Panc1 (cell line): ENCODE data around the gene PROS1. TPM values are rescaled to one million over a fixed set of nuclear protein-coding genes. Genes with fewer than 3 reads are reported as not detected.

ENCODE experiments used
- ATAC-seq: fragments of 200-7000 bp; cut with Tn5 transposase; 2 replicates; pipeline ENCODE4 v1.9.1; 2020; ENCODE audit warnings: mild to moderate bottlenecking, moderate library complexity
- BruUV-seq: library from RNA; stranded (reverse); fragments of 400-500 nt; replicated peaks from 2 replicates; lab custom pipeline; 2021; lab: Mats Ljungman, UMichigan
- CTCF ChIA-PET: fragments of 300-600 bp; sonication (Branson Sonifier 250); formaldehyde crosslinking; loops from one replicate; lab custom pipeline; 2022; ENCODE audit warnings: antibody characterized with exemption; lab: Charles Lee
- POLR2A ChIA-PET: fragments of 300-600 bp; sonication (Branson Sonifier 250); formaldehyde crosslinking; loops from one replicate; lab custom pipeline; 2022; ENCODE audit warnings: antibody characterized with exemption; lab: Charles Lee
- DNase-seq: peaks from one replicate; pipeline ENCODE4 v3.0.0-alpha.2; 2010; ENCODE audit warnings: low read depth, low spot score
- H3K27ac ChIP-seq: 2 replicates; pipeline ENCODE4 v1.5.1; 2011; ENCODE audit warnings: mild to moderate bottlenecking, low read length, inconsistent platforms
- H3K27me3 ChIP-seq: fragments of 200-500 bp; sonication (Bioruptor generic); 2 replicates; pipeline ENCODE4 v1.6.0; 2014; ENCODE audit warnings: low read length, inconsistent platforms; ENCODE audit not compliant: control insufficient read depth, insufficient read depth
- H3K36me3 ChIP-seq: fragments of 200-500 bp; sonication (Bioruptor generic); 2 replicates; pipeline ENCODE4 v1.5.1; 2014; ENCODE audit warnings: inconsistent platforms, mild to moderate bottlenecking, low read length, moderate library complexity; ENCODE audit not compliant: control insufficient read depth, insufficient read depth
- H3K4me1 ChIP-seq: 2 replicates; pipeline ENCODE4 v1.5.1; 2011; ENCODE audit warnings: inconsistent platforms, mild to moderate bottlenecking, low read length, moderate library complexity; ENCODE audit not compliant: control insufficient read depth, insufficient read depth
- H3K4me3 ChIP-seq, 2 experiments: 2 replicates each; pipeline ENCODE4 v1.5.1; 2011 to 2012; ENCODE audit warnings: low read depth in 2 of 2, low read length in 2 of 2, mild to moderate bottlenecking in 2 of 2, inconsistent platforms in 1 of 2, moderate library complexity in 1 of 2
- H3K9me3 ChIP-seq: fragments of 200-500 bp; sonication (Bioruptor generic); 2 replicates; pipeline ENCODE4 v1.5.1; 2014; ENCODE audit warnings: low read depth, mild to moderate bottlenecking, inconsistent platforms, low read length, moderate library complexity; ENCODE audit not compliant: control insufficient read depth, insufficient read depth
- CTCF ChIP-seq: fragments of 450-650 bp; IDR thresholded peaks from 2 replicates; pipeline ENCODE4 v1.5.1; 2017; ENCODE audit warnings: mild to moderate bottlenecking
- POLR2AphosphoS5 ChIP-seq: IDR thresholded peaks from 2 replicates; pipeline ENCODE4 v1.6.1; 2012; ENCODE audit warnings: mild to moderate bottlenecking, low read depth, low read length, moderate library complexity
- SIN3A ChIP-seq: IDR thresholded peaks from 2 replicates; pipeline ENCODE4 v1.6.1; 2012; ENCODE audit warnings: low read depth, mild to moderate bottlenecking, low read length, moderate library complexity, borderline replicate concordance; ENCODE audit not compliant: insufficient read depth
- TCF7L2 ChIP-seq: IDR thresholded peaks from 2 replicates; pipeline ENCODE4 v1.6.1; 2011; ENCODE audit warnings: mild to moderate bottlenecking, low read depth, low read length, inconsistent platforms
- in situ Hi-C: cut with HindIII; loops from 2 replicates; pipeline ENCODE4 v1.10.0; 2016; ENCODE audit warnings: low sequenced_read_pairs, low pct_unique_long_range_greater_than_20kb
- intact Hi-C: fragments of 100-400 bp; cut with micrococcal nuclease; formaldehyde crosslinking; loops from one replicate; pipeline ENCODE4 v1.10.0; 2022; ENCODE audit not compliant: unreplicated experiment
- total RNA-seq: library from RNA; stranded (reverse); gene quantifications from one replicate; pipeline ENCODE4 v1.2.1, GENCODE V29; 2021; ENCODE audit not compliant: unreplicated experiment
- TF ChIP-seq, protein P1 (sequence below), 2 experiments: IDR thresholded peaks; 2 replicates each; pipeline ENCODE4 v1.6.1; 2011 to 2012; ENCODE audit warnings: low read depth in 2 of 2, control low read depth in 1 of 2, low read length in 1 of 2, mild to moderate bottlenecking in 1 of 2, moderate library complexity in 1 of 2; ENCODE audit not compliant: insufficient read depth in 1 of 2

PROS1 gene
- total RNA-seq, 1 experiment from 2014 or later: 16.8 TPM

DNA sequence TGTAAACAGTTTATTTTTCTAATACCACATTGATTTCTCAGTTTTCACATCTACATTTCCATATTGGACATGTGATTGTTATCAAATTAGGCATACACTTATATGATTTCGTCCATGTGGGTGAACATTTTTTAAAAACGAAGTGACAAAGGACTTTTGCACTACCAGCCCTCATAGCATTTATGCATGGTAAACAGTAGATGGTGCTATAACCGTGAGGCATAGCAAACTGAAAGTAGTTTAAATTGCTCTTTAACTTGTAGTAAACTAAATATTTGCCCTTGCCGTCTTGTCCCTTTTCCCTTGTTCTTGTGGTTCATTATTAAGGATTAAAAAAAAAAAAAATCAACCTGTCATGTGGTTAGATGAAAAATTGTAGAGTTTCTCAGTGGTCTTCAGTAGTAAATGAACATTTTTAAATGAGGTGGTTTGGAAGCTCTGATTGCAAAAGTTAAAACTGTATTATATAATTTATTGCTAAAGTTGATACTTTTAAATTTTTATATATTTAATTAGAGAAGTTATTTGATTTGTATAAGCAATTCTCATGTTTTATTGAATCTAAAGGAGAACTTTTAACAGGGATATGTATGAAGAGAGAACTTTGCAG lies 30.7 kb upstream of the PROS1 start:
- Histone ChIP-seq H3K4me1 (no peaks in the 10 kb centered on the region), H3K27me3 (no peaks in the 10 kb centered on the region), H3K36me3 (no peaks in the 10 kb centered on the region), H3K9me3 (no peaks in the 10 kb centered on the region), H3K4me3 (no peak overlapping the region; a peak in 1 of 4 replicates), H3K27ac (peak overlapping the region; percentile 46; the same call in 1 of the 2 replicates)
- DNase-seq (peak; percentile 42), ATAC-seq (peak; percentile 80)
- intact Hi-C loops (loop anchor here (2.0 kb wide), 1 partner anchor 64 kb away; no protein-coding TSS in a partner anchor), in situ Hi-C loops (no loop called here)
- ChIA-PET CTCF (no interaction called here), POLR2A (interaction anchor here (0.6 kb wide), 1 partner anchor 65 kb away, joined by 3 read pairs; no protein-coding TSS in a partner anchor)
- no TSS peak for BruUV-seq
- TF ChIP-seq, protein P1, sequence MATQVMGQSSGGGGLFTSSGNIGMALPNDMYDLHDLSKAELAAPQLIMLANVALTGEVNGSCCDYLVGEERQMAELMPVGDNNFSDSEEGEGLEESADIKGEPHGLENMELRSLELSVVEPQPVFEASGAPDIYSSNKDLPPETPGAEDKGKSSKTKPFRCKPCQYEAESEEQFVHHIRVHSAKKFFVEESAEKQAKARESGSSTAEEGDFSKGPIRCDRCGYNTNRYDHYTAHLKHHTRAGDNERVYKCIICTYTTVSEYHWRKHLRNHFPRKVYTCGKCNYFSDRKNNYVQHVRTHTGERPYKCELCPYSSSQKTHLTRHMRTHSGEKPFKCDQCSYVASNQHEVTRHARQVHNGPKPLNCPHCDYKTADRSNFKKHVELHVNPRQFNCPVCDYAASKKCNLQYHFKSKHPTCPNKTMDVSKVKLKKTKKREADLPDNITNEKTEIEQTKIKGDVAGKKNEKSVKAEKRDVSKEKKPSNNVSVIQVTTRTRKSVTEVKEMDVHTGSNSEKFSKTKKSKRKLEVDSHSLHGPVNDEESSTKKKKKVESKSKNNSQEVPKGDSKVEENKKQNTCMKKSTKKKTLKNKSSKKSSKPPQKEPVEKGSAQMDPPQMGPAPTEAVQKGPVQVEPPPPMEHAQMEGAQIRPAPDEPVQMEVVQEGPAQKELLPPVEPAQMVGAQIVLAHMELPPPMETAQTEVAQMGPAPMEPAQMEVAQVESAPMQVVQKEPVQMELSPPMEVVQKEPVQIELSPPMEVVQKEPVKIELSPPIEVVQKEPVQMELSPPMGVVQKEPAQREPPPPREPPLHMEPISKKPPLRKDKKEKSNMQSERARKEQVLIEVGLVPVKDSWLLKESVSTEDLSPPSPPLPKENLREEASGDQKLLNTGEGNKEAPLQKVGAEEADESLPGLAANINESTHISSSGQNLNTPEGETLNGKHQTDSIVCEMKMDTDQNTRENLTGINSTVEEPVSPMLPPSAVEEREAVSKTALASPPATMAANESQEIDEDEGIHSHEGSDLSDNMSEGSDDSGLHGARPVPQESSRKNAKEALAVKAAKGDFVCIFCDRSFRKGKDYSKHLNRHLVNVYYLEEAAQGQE (IDR thresholded peaks at IDR 0.05; ENCODE audit: insufficient read depth in 1 of 2, low read depth in 2 of 2, low read length in 1 of 2): no peak
- peak; percentile 88; the same call in 1 of the 2 replicates for TF ChIP-seq CTCF

DNA sequence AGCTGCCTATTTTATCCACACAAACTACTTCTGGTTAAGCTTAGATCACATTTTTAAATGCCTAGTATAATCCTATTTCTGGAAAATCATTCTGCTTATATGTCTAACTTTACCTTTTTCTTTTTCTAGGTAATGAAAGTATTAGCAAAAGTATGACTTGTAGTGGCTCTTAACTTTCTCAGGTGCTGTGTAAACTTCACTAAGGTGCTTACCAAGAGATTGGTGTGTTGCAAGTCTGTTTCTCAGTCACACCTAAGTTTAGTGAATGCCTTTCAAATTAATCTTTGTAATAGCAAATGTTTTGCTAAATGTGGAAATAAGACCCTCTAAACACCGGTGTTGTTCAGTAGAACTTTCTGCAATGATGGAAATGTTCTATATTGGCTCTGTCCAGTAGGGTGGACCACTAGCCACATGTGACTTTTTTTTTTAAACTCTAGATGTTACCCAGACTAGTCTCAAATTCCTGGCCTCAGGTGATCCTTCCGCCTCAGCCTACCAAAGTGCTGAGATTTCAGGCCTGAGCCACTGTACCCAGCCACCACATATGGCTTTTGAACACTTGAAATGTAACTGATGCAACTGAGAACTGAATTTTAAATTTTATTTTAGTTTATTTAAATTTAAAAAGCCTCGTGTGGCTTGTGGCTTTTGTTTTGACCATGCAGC lies 28.3 kb upstream of the PROS1 start:
- Histone ChIP-seq H3K4me3 (no peak overlapping the region), H3K4me1 (no peaks in the 10 kb centered on the region), H3K36me3 (no peaks in the 10 kb centered on the region), H3K27me3 (no peaks in the 10 kb centered on the region), H3K9me3 (no peaks in the 10 kb centered on the region), H3K27ac (no peak overlapping the region)
- no peak for DNase-seq
- in situ Hi-C loops: no loop called here
- BruUV-seq: no TSS peak
- CTCF ChIA-PET: no interaction called here
- intact Hi-C loops: no loop called here
- ATAC-seq: no peak
- POLR2A ChIA-PET: interaction anchor here (0.6 kb wide), 1 partner anchor 64 kb away, joined by 3 read pairs; no protein-coding TSS in a partner anchor
- TF ChIP-seq SIN3A: no peak
- no peak for TF ChIP-seq CTCF
- TF ChIP-seq, protein P1 (IDR thresholded peaks at IDR 0.05; ENCODE audit: insufficient read depth in 1 of 2, low read depth in 2 of 2, low read length in 1 of 2): no peak
- TF ChIP-seq TCF7L2: no peak
- TF ChIP-seq POLR2AphosphoS5: no peak
